SK-N-SH (cell line): Measurements from ENCODE around the gene KRT39. TPM values are rescaled to one million over a fixed set of nuclear protein-coding genes. Genes with fewer than 3 reads are reported as not detected.

Source experiments
- CTCF ChIA-PET: fragments of 300-600, 350-600 bp; formaldehyde crosslinking; extraction: SDS; loops from one replicate; lab custom pipeline; 2021; lab: Yijun Ruan, JAX
- POLR2A ChIA-PET: fragments of 350-600 bp; sonication (Branson Sonifier 250); formaldehyde crosslinking; extraction: SDS; loops from one replicate; lab custom pipeline; 2020; ENCODE audit warnings: antibody characterized with exemption, inconsistent platforms; lab: Yijun Ruan, JAX
- DNase-seq: peaks from one replicate; pipeline ENCODE4 v3.0.0; 2012
- H2AFZ ChIP-seq: fragments of 200-600 bp; sonication (generic); 2 replicates; pipeline ENCODE4 v1.8.1; 2016; ENCODE audit warnings: antibody characterized with exemption, mild to moderate bottlenecking, low read depth
- H3F3A ChIP-seq: fragments of 200-600 bp; sonication (generic); replicated peaks from 2 replicates; pipeline ENCODE3; 2016; ENCODE audit warnings: antibody characterized with exemption, mild to moderate bottlenecking; ENCODE audit not compliant: insufficient read depth
- H3K27ac ChIP-seq, 2 experiments: fragments of 200-500 bp in 1 of 2; fragments of 200-600 bp in 1 of 2; sonication (Bioruptor generic) in 1 of 2; sonication (generic), shearing (Covaris generic) in 1 of 2; 2 replicates each; pipeline versions ENCODE4 v1.5.1 to v1.6.1; 2014 to 2016; ENCODE audit warnings: low read depth in 2 of 2, inconsistent platforms in 1 of 2, low read length in 1 of 2, mild to moderate bottlenecking in 1 of 2, mixed read lengths in 1 of 2
- H3K27me3 ChIP-seq: fragments of 200-600 bp; sonication (generic), shearing (Covaris generic); 2 replicates; pipeline ENCODE4 v1.6.1; 2016; ENCODE audit warnings: mixed run types; ENCODE audit not compliant: insufficient read depth
- H3K36me3 ChIP-seq, 2 experiments: fragments of 200-500 bp in 1 of 2; fragments of 200-600 bp in 1 of 2; sonication (Bioruptor generic) in 1 of 2; sonication (generic) in 1 of 2; replicated peaks in 1 of 2; 2 replicates each; pipeline versions ENCODE3 to v1.5.1; 2014 to 2016; ENCODE audit warnings: low read length in 1 of 2, mild to moderate bottlenecking in 1 of 2; ENCODE audit not compliant: insufficient read depth in 2 of 2, control insufficient read depth in 1 of 2
- H3K4me1 ChIP-seq, 2 experiments: fragments of 200-500 bp in 1 of 2; fragments of 200-600 bp in 1 of 2; sonication (Bioruptor generic) in 1 of 2; sonication (generic), shearing (Covaris generic) in 1 of 2; 2 replicates each; pipeline versions ENCODE4 v1.5.1 to v1.6.1; 2014 to 2016; ENCODE audit warnings: low read depth in 1 of 2, low read length in 1 of 2, mixed run types in 1 of 2; ENCODE audit not compliant: insufficient read depth in 2 of 2, control insufficient read depth in 1 of 2
- H3K4me2 ChIP-seq: fragments of 200-600 bp; sonication (generic), shearing (Covaris generic); 2 replicates; pipeline ENCODE4 v1.6.1; 2017; ENCODE audit warnings: mixed run types
- H3K4me3 ChIP-seq, 2 experiments: fragments of 200-500 bp in 1 of 2; fragments of 200-600 bp in 1 of 2; sonication (Bioruptor generic) in 1 of 2; sonication (generic), shearing (Covaris generic) in 1 of 2; 2 replicates each; pipeline versions ENCODE4 v1.5.1 to v1.8.1; 2014 to 2016; ENCODE audit warnings: low read depth in 2 of 2, inconsistent platforms in 1 of 2, low read length in 1 of 2, mild to moderate bottlenecking in 1 of 2, mixed read lengths in 1 of 2, moderate library complexity in 1 of 2
- H3K79me2 ChIP-seq: fragments of 200-600 bp; sonication (generic); 2 replicates; pipeline ENCODE4 v1.8.1; 2017; ENCODE audit warnings: mild to moderate bottlenecking; ENCODE audit not compliant: insufficient read depth
- H3K9ac ChIP-seq: fragments of 200-600 bp; sonication (generic); 2 replicates; pipeline ENCODE4 v1.6.1; 2017; ENCODE audit warnings: mixed run types
- H3K9me2 ChIP-seq: fragments of 200-600 bp; sonication (generic); 2 replicates; pipeline ENCODE4 v1.6.1; 2017; ENCODE audit warnings: mixed run types
- H3K9me3 ChIP-seq: fragments of 200-600 bp; sonication (generic); 2 replicates; pipeline ENCODE4 v1.6.1; 2017; ENCODE audit warnings: mixed run types, mild to moderate bottlenecking, moderate library complexity
- H4K20me1 ChIP-seq: fragments of 200-600 bp; sonication (generic); 2 replicates; pipeline ENCODE4 v1.6.1; 2017; ENCODE audit warnings: mild to moderate bottlenecking, mixed run types; ENCODE audit not compliant: insufficient read depth
- CHD2 ChIP-seq: fragments of 150-350 bp; IDR thresholded peaks from 2 replicates; pipeline ENCODE4 v1.6.1; 2018; ENCODE audit warnings: low read length; ENCODE audit not compliant: partially characterized antibody
- CTCF ChIP-seq: fragments of 200-600 bp; sonication (generic); IDR thresholded peaks from 2 replicates; pipeline ENCODE4 v1.6.1; 2017; ENCODE audit warnings: antibody characterized with exemption, mild to moderate bottlenecking, moderate library complexity
- ELF1 ChIP-seq: IDR thresholded peaks from 2 replicates; pipeline ENCODE4 v1.4.0; 2012
- EP300 ChIP-seq, 2 experiments: IDR thresholded peaks; 2 replicates each; pipeline versions ENCODE4 v1.4.0 to v1.6.1; 2012; ENCODE audit warnings: borderline replicate concordance in 1 of 2, low read depth in 1 of 2, low read length in 1 of 2
- EZH2phosphoT487 ChIP-seq: fragments of 200-600 bp; sonication (generic); IDR thresholded peaks from 2 replicates; pipeline ENCODE4 v1.6.1; 2017; ENCODE audit warnings: low read depth, mixed run types, mild to moderate bottlenecking, antibody characterized with exemption, moderate library complexity, borderline replicate concordance
- FOSL2 ChIP-seq: IDR thresholded peaks from 2 replicates; pipeline ENCODE4 v1.4.0; 2012; ENCODE audit warnings: low read depth, mild to moderate bottlenecking, moderate library complexity, borderline replicate concordance
- JUND ChIP-seq: IDR thresholded peaks from 2 replicates; pipeline ENCODE4 v1.4.0; 2012
- PBX3 ChIP-seq: IDR thresholded peaks from 2 replicates; pipeline ENCODE4; 2012
- POLR2AphosphoS5 ChIP-seq: IDR thresholded peaks from 2 replicates; pipeline ENCODE4 v1.6.1; 2012; ENCODE audit warnings: low read depth, low read length
- RAD21 ChIP-seq: IDR thresholded peaks from 2 replicates; pipeline ENCODE4 v1.6.1; 2012; ENCODE audit warnings: mild to moderate bottlenecking, low read length
- RFX5 ChIP-seq: IDR thresholded peaks from 2 replicates; pipeline ENCODE4 v1.6.1; 2012; ENCODE audit warnings: mild to moderate bottlenecking, improper control_type of control experiment, low read length
- SMC3 ChIP-seq: IDR thresholded peaks from 2 replicates; pipeline ENCODE4 v1.6.1; 2012; ENCODE audit warnings: low read depth, low read length, improper control_type of control experiment
- TAF1 ChIP-seq: IDR thresholded peaks from 2 replicates; pipeline ENCODE4 v1.6.1; 2012; ENCODE audit warnings: low read depth, mild to moderate bottlenecking, low read length, moderate library complexity, borderline replicate concordance
- TCF12 ChIP-seq: IDR thresholded peaks from 2 replicates; pipeline ENCODE4 v1.4.0; 2012
- YY1 ChIP-seq: IDR thresholded peaks from 2 replicates; pipeline ENCODE4 v1.4.0; 2012; ENCODE audit warnings: low read depth, mild to moderate bottlenecking
- polyA plus RNA-seq, 3 experiments: library from polyadenylated mRNA; depleted of rRNA; stranded (reverse); fragments of >200 nt; gene quantifications; 2 replicates each; pipeline ENCODE4 v1.2.3, GENCODE V29; 2012
- TF ChIP-seq, protein P1 (sequence below): IDR thresholded peaks from 2 replicates; pipeline ENCODE4 v1.4.0; 2012; ENCODE audit warnings: low read depth, borderline replicate concordance
- TF ChIP-seq, protein P2 (sequence below): IDR thresholded peaks from 2 replicates; pipeline ENCODE4 v1.4.0; 2012; ENCODE audit warnings: low read depth, borderline replicate concordance
- TF ChIP-seq, protein P3 (sequence below): IDR thresholded peaks from 2 replicates; pipeline ENCODE4 v1.6.1; 2012; ENCODE audit warnings: mild to moderate bottlenecking, low read depth, low read length, moderate library complexity

The KRT39 gene
- polyA plus RNA-seq, 1 of the 3 experiments (the other 2 are of a cell fraction), result not detected

GRCh38 chr17:40975516-40975915 is 8.8 kb upstream of the KRT39 start:
- H3K36me3 ChIP-seq, result peaks cover 0 to 2% of the 10 kb centered on the region in 2 experiments
- H3K4me3 ChIP-seq, result no peak overlapping the region
- ChIA-PET POLR2A (no interaction called here), CTCF (no interaction called here)
- no peaks in the 10 kb centered on the region for H3F3A ChIP-seq
- H3K4me1 ChIP-seq, result no peaks in the 10 kb centered on the region
- H3K27me3 ChIP-seq, result peaks cover 29% of the 10 kb centered on the region; the same call in 1 of the 2 replicates
- no peaks in the 10 kb centered on the region for H3K9me2 ChIP-seq
- H3K4me2 ChIP-seq, result no peak overlapping the region
- no peak overlapping the region for H3K9ac ChIP-seq
- H4K20me1 ChIP-seq, result no peaks in the 10 kb centered on the region
- no peak overlapping the region for H2AFZ ChIP-seq
- no peak for DNase-seq
- no peaks in the 10 kb centered on the region for H3K79me2 ChIP-seq
- TF ChIP-seq, protein P1, sequence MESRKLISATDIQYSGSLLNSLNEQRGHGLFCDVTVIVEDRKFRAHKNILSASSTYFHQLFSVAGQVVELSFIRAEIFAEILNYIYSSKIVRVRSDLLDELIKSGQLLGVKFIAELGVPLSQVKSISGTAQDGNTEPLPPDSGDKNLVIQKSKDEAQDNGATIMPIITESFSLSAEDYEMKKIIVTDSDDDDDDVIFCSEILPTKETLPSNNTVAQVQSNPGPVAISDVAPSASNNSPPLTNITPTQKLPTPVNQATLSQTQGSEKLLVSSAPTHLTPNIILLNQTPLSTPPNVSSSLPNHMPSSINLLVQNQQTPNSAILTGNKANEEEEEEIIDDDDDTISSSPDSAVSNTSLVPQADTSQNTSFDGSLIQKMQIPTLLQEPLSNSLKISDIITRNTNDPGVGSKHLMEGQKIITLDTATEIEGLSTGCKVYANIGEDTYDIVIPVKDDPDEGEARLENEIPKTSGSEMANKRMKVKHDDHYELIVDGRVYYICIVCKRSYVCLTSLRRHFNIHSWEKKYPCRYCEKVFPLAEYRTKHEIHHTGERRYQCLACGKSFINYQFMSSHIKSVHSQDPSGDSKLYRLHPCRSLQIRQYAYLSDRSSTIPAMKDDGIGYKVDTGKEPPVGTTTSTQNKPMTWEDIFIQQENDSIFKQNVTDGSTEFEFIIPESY, result no peak
- TF ChIP-seq TCF12 (no peak), POLR2AphosphoS5 (no peak), FOSL2 (no peak), RAD21 (no peak), ELF1 (no peak), CTCF (no peak), RFX5 (no peak), CHD2 (no peak), PBX3 (no peak), TAF1 (no peak), SMC3 (no peak), EZH2phosphoT487 (no peak), EP300 (IDR thresholded peaks at IDR 0.05; ENCODE audit: borderline replicate concordance in 1 of 2, low read depth in 1 of 2, low read length in 1 of 2) (no peak), YY1 (no peak), JUND (no peak)
- TF ChIP-seq, protein P2, sequence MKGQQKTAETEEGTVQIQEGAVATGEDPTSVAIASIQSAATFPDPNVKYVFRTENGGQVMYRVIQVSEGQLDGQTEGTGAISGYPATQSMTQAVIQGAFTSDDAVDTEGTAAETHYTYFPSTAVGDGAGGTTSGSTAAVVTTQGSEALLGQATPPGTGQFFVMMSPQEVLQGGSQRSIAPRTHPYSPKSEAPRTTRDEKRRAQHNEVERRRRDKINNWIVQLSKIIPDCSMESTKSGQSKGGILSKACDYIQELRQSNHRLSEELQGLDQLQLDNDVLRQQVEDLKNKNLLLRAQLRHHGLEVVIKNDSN, result no peak
- TF ChIP-seq, protein P3, sequence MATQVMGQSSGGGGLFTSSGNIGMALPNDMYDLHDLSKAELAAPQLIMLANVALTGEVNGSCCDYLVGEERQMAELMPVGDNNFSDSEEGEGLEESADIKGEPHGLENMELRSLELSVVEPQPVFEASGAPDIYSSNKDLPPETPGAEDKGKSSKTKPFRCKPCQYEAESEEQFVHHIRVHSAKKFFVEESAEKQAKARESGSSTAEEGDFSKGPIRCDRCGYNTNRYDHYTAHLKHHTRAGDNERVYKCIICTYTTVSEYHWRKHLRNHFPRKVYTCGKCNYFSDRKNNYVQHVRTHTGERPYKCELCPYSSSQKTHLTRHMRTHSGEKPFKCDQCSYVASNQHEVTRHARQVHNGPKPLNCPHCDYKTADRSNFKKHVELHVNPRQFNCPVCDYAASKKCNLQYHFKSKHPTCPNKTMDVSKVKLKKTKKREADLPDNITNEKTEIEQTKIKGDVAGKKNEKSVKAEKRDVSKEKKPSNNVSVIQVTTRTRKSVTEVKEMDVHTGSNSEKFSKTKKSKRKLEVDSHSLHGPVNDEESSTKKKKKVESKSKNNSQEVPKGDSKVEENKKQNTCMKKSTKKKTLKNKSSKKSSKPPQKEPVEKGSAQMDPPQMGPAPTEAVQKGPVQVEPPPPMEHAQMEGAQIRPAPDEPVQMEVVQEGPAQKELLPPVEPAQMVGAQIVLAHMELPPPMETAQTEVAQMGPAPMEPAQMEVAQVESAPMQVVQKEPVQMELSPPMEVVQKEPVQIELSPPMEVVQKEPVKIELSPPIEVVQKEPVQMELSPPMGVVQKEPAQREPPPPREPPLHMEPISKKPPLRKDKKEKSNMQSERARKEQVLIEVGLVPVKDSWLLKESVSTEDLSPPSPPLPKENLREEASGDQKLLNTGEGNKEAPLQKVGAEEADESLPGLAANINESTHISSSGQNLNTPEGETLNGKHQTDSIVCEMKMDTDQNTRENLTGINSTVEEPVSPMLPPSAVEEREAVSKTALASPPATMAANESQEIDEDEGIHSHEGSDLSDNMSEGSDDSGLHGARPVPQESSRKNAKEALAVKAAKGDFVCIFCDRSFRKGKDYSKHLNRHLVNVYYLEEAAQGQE, result no peak
- H3K27ac ChIP-seq, result no peak overlapping the region
- no peaks in the 10 kb centered on the region for H3K9me3 ChIP-seq
